ENCODE data around the gene RALA.
A peak's percentile ranks its signal among the peaks of the same experiment; 100 is the strongest.

Gene RALA, protein sequence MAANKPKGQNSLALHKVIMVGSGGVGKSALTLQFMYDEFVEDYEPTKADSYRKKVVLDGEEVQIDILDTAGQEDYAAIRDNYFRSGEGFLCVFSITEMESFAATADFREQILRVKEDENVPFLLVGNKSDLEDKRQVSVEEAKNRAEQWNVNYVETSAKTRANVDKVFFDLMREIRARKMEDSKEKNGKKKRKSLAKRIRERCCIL

GRCh38 chr7:39623047-39623731, at the start of gene RALA:
TSS of gene RALA (plus strand) at chr7:39623572. CDS start at chr7:39686668, 63,096 bp downstream.
- DNase-seq (ENCODE audit: low spot score), result peak; percentile 85

GRCh38 chr7:39574673-39575349, 48.6 kb upstream of the RALA start:
- DNase-seq (ENCODE audit: low spot score), result no peak

DNA sequence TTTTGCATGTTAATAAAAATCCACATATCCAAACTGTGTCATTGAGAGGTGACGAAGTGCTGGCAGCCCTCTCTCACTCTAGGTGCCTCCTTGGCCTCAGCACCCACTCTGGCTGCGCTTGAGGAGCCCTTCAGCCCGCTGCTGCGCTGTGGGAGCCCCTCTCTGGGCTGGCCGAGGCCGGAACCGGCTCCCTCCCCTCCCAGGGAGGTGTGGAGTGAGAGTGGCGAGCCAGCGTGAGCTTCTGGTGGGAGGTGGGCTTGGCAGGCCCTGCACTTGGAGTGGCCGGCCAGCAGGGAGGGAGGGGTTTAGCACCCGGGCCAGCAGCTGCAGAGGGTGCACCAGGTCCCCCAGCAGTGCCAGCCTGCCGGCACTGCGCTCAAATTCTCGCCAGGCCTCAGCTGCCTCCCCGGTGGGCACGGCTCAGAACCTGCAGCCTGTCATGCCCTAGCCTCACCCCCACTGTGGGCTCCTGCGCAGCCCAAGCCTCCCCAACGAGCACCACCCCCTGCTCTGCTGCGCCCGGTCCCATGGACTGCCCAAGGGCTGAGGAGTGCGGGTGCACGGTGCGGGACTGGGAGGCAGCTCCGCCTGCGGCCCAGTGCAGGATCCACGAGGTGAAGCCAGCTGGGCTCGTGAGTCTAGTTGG, 46.0 kb upstream of the RALA start:
- DNase-seq (ENCODE audit: low spot score), result no peak

GRCh38 chr7:39580149-39580874, 43.1 kb upstream of the RALA start:
- DNase-seq (ENCODE audit: low spot score), result peak; percentile 83

DNA sequence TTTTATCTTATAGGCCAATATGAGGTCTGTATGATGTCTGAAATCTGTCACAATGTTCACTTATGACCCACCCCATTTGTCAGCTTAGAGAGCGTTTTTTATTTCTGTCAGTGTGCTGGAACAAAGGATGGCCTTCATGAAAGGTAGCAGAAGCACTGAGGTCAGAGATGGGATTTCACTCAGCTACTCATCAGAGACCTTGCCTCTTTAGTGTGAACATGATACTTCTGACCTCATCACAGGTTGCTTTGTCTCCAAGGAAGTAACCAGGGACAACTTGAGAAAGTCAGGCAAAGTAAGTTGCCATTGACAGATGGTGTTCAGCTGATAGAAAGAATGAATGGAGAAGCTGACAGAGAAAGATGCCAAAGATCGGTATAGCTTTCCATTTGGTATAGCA, 40.8 kb upstream of the RALA start:
- DNase-seq (ENCODE audit: low spot score), result no peak

- no peak for DNase-seq (ENCODE audit: low spot score)
Observed at GRCh38 chr7:39583539-39583938, 39.8 kb upstream of the RALA start.

DNA sequence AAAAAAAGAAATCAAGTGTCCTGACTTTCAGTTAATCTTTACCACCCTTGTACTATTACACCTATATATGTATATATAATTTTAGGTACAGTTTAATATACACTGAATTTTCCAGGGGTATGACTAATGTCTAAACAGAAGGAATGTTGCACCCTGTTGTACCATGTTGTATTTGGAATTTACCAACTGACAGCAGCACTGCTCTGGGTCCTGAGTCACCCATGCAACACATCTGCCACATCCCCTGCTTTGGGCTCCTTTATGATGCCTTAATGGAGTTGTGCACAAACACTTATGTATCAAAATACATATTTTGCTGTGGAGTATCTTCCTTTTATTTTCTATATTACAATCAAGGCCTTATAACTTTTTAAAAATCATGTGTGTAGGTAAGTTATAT, 36.0 kb upstream of the RALA start:
- no peak for DNase-seq (ENCODE audit: low spot score)

GRCh38 chr7:39588416-39588815, 35.0 kb upstream of the RALA start:
- DNase-seq (ENCODE audit: low spot score), result no peak

DNA sequence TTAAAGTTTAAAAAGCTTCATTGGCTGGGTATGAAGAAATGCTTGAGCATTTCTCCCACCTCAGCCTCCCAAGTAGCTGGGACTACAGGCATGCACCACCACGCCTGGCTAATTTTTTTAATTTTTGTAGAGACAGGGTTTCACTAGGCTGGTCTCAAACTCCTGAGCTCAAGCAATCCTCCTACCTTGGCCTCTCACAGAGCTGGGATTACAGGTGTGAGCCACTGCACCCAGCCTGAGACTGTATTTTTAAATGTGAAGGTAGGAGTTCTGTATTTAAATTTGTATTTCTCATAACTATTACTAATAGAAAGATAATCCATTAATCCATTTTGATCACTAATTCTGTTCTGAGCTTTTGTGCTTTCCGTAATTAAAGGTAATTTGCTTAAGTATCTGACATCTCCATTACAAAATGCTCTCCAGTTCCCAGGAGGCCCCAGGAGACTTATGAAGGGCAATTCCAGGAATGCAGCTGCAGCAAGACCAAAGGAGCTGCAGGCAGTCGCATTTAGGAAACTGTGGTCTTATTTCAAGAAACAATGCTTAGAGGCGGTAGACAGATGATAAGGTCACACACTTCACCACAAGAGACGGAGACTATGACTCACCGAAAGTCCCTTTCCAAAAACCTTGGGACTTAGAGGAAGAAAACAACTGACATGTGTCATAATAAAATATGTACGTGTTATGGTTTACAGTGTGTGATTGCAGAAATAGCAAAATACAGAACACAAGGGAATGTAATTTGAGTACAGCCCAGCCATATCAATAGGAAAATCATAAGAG, 33.9 kb upstream of the RALA start:
- no peak for DNase-seq (ENCODE audit: low spot score)

DNA sequence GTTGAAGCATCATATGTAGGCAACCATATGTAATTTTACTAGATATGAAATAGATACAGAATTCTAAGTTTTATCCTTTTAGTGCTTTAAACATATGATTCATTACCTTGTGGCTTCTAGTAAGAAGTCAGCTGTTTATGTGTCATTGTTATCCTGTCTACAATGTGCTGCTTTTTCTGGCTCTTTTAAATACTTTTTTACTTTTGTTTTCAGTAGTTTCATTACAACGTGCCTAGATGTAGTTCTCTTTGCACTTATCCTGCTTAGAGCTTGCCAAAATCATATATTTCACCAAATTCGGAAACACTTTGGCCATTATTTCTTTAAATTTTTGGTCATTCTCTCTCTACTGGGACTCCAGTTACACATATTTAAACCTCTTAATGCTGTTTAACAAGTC, 30.8 kb upstream of the RALA start:
- no peak for DNase-seq (ENCODE audit: low spot score)

DNA sequence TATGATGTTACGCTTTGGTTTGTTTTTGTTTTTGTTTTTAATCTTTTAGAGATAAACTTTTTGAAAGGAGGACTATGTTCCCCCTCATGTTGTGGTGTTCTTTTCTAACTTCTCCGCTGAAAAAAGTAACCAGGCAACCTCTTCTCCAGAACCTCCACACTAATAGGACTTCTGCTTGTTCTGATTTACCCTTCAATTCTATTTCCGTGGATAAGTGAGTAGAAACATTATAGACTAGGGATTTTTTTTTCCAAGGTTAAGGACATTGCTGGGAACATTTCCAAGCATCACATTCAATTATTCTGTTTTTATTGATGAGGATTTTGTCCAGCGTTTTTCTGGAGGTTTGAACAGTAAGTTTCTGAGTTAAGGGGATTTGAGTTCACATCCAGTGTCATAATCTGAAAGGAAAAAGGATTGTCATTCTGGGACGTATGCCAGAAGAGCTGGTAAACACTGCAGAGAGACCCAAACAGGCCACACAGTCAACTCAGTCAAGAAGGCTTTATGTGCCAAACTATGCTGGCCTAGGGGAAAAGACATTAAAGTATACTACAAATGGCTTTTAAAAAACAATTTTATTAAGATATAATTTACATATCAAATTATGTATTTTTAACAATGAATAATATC, 28.3 kb upstream of the RALA start:
- DNase-seq (ENCODE audit: low spot score), result no peak

DNA sequence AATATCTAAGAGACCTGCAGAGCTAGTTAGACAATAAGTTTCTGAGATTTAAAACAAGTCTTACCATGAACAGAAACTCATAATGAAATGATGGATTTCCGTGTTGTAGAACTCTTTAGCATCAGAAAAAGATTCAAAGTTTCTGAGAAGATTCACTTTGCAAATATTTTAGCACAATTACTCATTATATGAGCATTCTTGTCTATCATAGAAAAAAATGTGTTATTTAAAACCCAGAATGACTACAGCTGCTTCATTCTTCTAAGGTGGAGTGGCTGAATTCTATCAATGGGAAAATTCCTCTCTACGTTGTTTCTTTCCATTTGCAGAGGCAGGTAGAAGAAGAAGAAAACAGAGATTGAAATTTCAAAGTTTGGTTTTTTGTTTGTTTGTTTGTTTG, 21.0 kb upstream of the RALA start:
- no peak for DNase-seq (ENCODE audit: low spot score)

DNA sequence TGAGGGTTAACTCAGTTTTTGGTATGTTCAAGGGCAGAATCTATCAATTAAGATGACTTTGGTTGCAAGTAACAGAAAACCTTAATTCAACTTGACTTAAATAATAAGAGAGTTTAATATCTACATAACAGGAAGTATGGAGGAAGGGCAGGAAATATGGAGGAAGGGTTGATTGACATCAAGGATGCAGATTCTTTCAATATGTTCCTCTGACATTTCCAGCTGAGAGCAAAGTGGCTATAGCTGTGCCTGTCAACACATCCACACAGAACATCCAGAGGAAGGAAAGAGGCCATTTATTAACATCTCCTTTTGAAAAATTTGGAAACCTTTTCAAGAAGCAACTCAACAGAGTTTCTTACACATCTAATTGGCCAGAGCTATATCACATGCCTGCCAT, 19.4 kb upstream of the RALA start:
- no peak for DNase-seq (ENCODE audit: low spot score)

DNA sequence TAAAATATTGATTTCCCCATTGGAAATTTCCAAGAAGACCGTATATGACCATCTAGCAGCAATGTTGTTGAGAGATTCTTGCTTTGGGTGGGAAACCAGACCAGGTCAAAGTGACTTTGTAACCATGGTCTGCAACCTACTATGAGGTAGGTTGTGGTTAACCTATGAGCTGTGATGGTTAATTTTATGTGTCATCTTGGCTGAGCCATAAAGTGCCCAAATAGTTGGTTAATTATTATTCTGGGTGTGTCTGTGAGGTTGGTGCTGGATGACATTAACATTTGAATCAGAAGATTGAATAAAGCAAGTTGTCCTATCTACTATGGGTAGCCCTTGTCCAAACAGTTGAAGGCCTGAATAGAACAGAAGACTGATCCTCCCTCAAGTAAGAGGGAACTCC, 18.3 kb upstream of the RALA start:
- DNase-seq (ENCODE audit: low spot score), result no peak

- no peak for DNase-seq (ENCODE audit: low spot score)
Observed at GRCh38 chr7:39606352-39606751, 17.0 kb upstream of the RALA start.

- DNase-seq (ENCODE audit: low spot score), result no peak
Observed at GRCh38 chr7:39606941-39607340, 16.4 kb upstream of the RALA start.

GRCh38 chr7:39607865-39608264, 15.5 kb upstream of the RALA start:
- DNase-seq (ENCODE audit: low spot score), result no peak

DNA sequence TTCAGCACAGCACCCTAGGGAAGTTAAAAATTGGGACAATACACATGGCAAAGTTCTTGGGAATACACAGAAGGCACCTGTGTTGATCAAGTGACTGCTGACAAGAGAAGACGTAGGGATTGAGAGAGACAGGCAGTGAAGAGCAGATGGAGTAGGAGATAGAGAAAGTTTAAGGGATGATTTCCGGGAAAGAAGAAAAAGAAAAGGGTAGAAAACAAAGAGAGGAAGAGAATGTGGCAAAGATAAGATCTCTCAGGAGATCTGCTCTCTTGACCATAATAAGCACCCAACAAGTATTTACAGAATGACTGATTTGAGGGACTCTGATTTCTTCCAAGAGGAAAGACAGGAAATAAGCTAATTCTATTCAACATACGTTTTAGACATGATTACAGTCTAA, 15.1 kb upstream of the RALA start:
- DNase-seq (ENCODE audit: low spot score), result no peak

DNA sequence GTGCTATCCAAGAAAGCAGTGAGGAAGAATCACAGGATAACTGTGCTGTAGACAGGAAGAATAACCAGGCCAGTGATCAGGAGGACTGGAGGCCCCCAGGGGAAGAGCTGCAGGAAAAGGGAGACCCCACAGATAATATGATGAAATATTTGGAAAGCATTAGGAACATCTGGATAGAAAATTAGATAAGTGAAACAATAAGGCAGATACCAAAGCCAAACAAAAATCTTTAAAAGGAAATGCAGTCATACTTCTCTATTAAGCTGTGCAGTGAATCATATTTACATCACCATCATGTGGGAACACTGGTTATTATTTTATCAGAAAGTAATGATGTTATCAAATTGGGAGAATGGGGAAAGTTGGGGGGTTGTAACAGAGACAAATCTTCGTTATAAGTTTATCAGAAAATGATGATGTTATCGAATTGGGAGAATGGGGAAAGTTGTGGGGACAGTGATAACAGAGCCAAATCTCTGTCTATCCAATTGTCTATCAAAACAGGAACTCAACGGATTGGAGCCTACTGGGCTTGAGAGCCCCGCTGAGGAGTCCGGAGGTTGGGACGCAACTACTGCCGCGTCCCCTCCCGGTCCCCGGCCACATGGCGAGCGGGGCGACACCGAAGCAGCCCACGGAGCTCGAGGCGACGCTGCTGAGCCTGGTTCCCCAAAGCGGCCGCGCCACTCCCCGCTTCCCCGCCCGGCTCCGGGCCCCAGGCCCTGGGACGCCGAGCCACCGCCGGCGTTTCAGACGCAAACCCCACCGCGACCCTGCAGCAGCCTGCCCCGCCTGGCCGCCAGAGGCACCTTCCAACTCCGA, 14.0 kb upstream of the RALA start:
- no peak for DNase-seq (ENCODE audit: low spot score)

GRCh38 chr7:39609935-39610263, 13.5 kb upstream of the RALA start:
- DNase-seq (ENCODE audit: low spot score), result no peak
